HepG2 (cell line): ENCODE data around the gene TMEM61. TPM values are rescaled to one million over a fixed set of nuclear protein-coding genes. Genes with fewer than 3 reads are reported as not detected.

ENCODE experiments used
- ATF7-NPFF ChIP-seq: sonication (generic); formaldehyde crosslinking; IDR thresholded peaks from 2 replicates; pipeline ENCODE4 v1.8.1; 2023; ENCODE audit warnings: mild to moderate bottlenecking, low read depth, missing genetic modification reagents, moderate library complexity
- SMAD3 ChIP-seq: sonication (generic); formaldehyde crosslinking; IDR thresholded peaks from 2 replicates; pipeline ENCODE4 v1.4.0; 2020; ENCODE audit warnings: missing genetic modification reagents
- SOX13 ChIP-seq, 3 experiments: fragments of 450-650 bp in 1 of 3; sonication (generic) in 1 of 3; formaldehyde crosslinking in 1 of 3; IDR thresholded peaks in 2 of 3; conservative IDR thresholded peaks in 1 of 3; 2 replicates each; pipeline versions ENCODE4 v1.5.0 to v1.6.1; 2016 to 2020; ENCODE audit warnings: antibody characterized with exemption in 1 of 3, mild to moderate bottlenecking in 1 of 3, missing compliant biosample characterization in 1 of 3, missing genetic modification reagents in 1 of 3, moderate library complexity in 1 of 3
- SRSF4 ChIP-seq: fragments of 200-400 bp; formaldehyde crosslinking; IDR thresholded peaks from one replicate; pipeline ENCODE4 v1.6.1; 2018; ENCODE audit warnings: mild to moderate bottlenecking, low read depth, low read length, moderate library complexity; ENCODE audit not compliant: poor library complexity, severe bottlenecking
- THAP11 ChIP-seq: IDR thresholded peaks from 2 replicates; pipeline ENCODE4 v1.6.1; 2016; ENCODE audit warnings: missing biosample characterization, missing genetic modification reagents
- ZFX ChIP-seq: sonication (generic); formaldehyde crosslinking; IDR thresholded peaks from 2 replicates; pipeline ENCODE4 v1.4.0; 2020; ENCODE audit warnings: mild to moderate bottlenecking, low read depth, missing genetic modification reagents, moderate library complexity
- ZMYM3 ChIP-seq: sonication (generic); formaldehyde crosslinking; IDR thresholded peaks from 2 replicates; pipeline ENCODE4 v1.5.1; 2020; ENCODE audit warnings: mild to moderate bottlenecking, missing genetic modification reagents
- polyA plus RNA-seq, 8 experiments: library from polyadenylated mRNA; depleted of rRNA in 3 of 8; stranded (reverse) in 7 of 8; unstranded in 1 of 8; fragments of >200 nt; fragmentation: Illumina TruSeq in 4 of 8; extraction: Trizol in 4 of 8; gene quantifications; 2 replicates each; pipeline versions ENCODE4 v1.2.1 to v1.2.3, GENCODE V29; 2011 to 2016; ENCODE audit warnings: low read depth in 4 of 8, missing spikeins in 1 of 8, mixed read lengths in 1 of 8; ENCODE audit not compliant: insufficient read depth in 1 of 8
- total RNA-seq, 5 experiments: library from RNA; depleted of rRNA; stranded (reverse); fragments of >200 nt; fragmentation: Illumina TruSeq; extraction: Trizol; gene quantifications; 2 replicates each; pipeline ENCODE4 v1.2.3, GENCODE V29; 2016; ENCODE audit warnings: low read depth in 1 of 5
- TF ChIP-seq, protein P1 (sequence below): sonication (generic); formaldehyde crosslinking; IDR thresholded peaks from 2 replicates; pipeline ENCODE4 v1.4.0; 2020; ENCODE audit warnings: mild to moderate bottlenecking, missing genetic modification reagents
- TF ChIP-seq, protein P2 (sequence below): sonication (generic); formaldehyde crosslinking; IDR thresholded peaks from 2 replicates; pipeline ENCODE4 v1.5.0; 2020; ENCODE audit warnings: mild to moderate bottlenecking, missing genetic modification reagents
- TF ChIP-seq, protein P3 (sequence below), 2 experiments: sonication (generic) in 1 of 2; formaldehyde crosslinking in 1 of 2; IDR thresholded peaks; 2 replicates each; pipeline versions ENCODE4 v1.4.0 to v1.6.1; 2018 to 2020; ENCODE audit warnings: missing genetic modification reagents in 2 of 2, borderline replicate concordance in 1 of 2, low read depth in 1 of 2, mild to moderate bottlenecking in 1 of 2, missing biosample characterization in 1 of 2

Gene TMEM61
- total and polyA plus RNA-seq, 2 of the 13 experiments (the other 11 are each of a cell fraction or from before 2014, with no cell fraction given), result not detected

DNA sequence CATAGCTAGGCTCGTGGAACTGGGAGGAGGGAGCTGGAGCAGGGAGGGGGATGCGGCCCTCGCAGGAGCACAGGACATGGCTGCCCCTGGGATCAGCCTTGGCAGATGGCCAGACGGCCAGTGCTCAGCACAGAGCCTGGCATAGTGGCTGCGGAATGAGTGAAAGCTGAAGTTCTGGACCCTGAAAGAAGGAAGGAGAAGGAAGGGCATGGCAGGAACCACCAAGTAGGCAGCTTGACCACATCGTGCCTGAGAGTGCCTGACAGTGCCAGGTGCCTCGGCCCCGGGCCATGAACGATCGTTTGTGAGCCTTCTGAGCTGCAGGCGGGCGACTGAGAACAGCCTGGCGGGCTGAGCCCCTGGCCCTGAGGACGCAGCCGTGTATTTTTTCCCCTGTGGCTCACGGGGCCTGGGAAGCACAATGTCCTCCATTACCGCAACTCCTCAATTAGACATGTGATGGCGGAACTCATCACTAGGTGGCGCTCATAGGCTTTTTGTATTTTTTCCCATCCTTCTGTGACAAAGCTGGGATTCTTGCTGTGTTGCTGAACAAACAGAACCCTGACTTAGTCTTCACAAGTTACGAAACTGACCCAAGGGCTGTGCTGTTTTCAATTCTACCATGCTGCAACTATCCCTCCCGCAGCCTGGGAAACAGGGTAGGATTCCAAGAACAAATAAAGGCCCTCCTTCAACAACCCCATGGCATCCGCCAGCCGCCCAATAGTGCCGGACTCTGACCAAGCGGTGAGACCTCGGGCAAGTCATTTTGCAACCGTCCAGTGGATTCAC is 29.9 kb upstream of the TMEM61 start (continued):
- TF ChIP-seq, protein P1, sequence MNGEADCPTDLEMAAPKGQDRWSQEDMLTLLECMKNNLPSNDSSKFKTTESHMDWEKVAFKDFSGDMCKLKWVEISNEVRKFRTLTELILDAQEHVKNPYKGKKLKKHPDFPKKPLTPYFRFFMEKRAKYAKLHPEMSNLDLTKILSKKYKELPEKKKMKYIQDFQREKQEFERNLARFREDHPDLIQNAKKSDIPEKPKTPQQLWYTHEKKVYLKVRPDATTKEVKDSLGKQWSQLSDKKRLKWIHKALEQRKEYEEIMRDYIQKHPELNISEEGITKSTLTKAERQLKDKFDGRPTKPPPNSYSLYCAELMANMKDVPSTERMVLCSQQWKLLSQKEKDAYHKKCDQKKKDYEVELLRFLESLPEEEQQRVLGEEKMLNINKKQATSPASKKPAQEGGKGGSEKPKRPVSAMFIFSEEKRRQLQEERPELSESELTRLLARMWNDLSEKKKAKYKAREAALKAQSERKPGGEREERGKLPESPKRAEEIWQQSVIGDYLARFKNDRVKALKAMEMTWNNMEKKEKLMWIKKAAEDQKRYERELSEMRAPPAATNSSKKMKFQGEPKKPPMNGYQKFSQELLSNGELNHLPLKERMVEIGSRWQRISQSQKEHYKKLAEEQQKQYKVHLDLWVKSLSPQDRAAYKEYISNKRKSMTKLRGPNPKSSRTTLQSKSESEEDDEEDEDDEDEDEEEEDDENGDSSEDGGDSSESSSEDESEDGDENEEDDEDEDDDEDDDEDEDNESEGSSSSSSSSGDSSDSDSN (CRISPR knock-in tag), result 0 out of 2 replicates have a peak, but pooled peaks have one; percentile 38
- TF ChIP-seq ATF7-NPFF (CRISPR knock-in tag), result 0 out of 2 replicates have a peak, but pooled peaks have one; percentile 33
- peak; percentile 74 for TF ChIP-seq ZFX (CRISPR knock-in tag)
- peak; percentile 42 for TF ChIP-seq THAP11
- TF ChIP-seq SOX13 (IDR thresholded peaks at IDR 0.05), result no peak
- TF ChIP-seq SOX13 (CRISPR knock-in tag; conservative IDR thresholded peaks at IDR 0.05 in 1 of 2, IDR thresholded peaks at IDR 0.05 in 1 of 2), result peak in 1 of 2 experiments; percentile 18; a peak in 1 of 4 replicates
- TF ChIP-seq, protein P2, sequence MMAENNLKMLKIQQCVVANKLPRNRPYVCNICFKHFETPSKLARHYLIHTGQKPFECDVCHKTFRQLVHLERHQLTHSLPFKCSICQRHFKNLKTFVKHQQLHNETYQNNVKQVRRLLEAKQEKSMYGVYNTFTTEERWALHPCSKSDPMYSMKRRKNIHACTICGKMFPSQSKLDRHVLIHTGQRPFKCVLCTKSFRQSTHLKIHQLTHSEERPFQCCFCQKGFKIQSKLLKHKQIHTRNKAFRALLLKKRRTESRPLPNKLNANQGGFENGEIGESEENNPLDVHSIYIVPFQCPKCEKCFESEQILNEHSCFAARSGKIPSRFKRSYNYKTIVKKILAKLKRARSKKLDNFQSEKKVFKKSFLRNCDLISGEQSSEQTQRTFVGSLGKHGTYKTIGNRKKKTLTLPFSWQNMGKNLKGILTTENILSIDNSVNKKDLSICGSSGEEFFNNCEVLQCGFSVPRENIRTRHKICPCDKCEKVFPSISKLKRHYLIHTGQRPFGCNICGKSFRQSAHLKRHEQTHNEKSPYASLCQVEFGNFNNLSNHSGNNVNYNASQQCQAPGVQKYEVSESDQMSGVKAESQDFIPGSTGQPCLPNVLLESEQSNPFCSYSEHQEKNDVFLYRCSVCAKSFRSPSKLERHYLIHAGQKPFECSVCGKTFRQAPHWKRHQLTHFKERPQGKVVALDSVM, result no peak
- 0 out of 2 replicates have a peak, but pooled peaks have one; percentile 37 for TF ChIP-seq SMAD3 (CRISPR knock-in tag)
- peak; percentile 59; the same call in 1 of the 2 replicates for TF ChIP-seq ZMYM3 (CRISPR knock-in tag)
- no peak for TF ChIP-seq SRSF4
- TF ChIP-seq, protein P3, sequence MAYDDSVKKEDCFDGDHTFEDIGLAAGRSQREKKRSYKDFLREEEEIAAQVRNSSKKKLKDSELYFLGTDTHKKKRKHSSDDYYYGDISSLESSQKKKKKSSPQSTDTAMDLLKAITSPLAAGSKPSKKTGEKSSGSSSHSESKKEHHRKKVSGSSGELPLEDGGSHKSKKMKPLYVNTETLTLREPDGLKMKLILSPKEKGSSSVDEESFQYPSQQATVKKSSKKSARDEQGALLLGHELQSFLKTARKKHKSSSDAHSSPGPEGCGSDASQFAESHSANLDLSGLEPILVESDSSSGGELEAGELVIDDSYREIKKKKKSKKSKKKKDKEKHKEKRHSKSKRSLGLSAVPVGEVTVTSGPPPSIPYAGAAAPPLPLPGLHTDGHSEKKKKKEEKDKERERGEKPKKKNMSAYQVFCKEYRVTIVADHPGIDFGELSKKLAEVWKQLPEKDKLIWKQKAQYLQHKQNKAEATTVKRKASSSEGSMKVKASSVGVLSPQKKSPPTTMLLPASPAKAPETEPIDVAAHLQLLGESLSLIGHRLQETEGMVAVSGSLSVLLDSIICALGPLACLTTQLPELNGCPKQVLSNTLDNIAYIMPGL (CRISPR knock-in tag; IDR thresholded peaks at IDR 0.05; ENCODE audit: borderline replicate concordance in 1 of 2, low read depth in 1 of 2), result peak; percentile 45 to 75; a peak in 3 of 4 replicates
- TF ChIP-seq, all 625 proteins: peak for 86
